HG02840 (cell line): Measurements from ENCODE around the gene CREBBP.

Experiments used
- ATAC-seq: cut with Tn5 transposase; IDR thresholded peaks from one replicate; pipeline ENCODE4 v1.9.1; 2021; ENCODE audit warnings: mild to moderate bottlenecking, moderate library complexity, moderate number of reproducible peaks; ENCODE audit not compliant: unreplicated experiment, low FRiP score

Gene CREBBP

GRCh38 chr16:3829631-3830536, 50.6 kb downstream of the CREBBP start:
- no peak for ATAC-seq

GRCh38 chr16:3825940-3826339, 54.6 kb downstream of the CREBBP start:
- no peak for ATAC-seq

GRCh38 chr16:3825103-3825502, 55.4 kb downstream of the CREBBP start:
- no peak for ATAC-seq

- no peak for ATAC-seq
Observed at GRCh38 chr16:3824121-3824795, 56.3 kb downstream of the CREBBP start.

GRCh38 chr16:3823427-3823826, 57.1 kb downstream of the CREBBP start:
- ATAC-seq: no peak

GRCh38 chr16:3822366-3823045, 58.0 kb downstream of the CREBBP start:
- no peak for ATAC-seq

GRCh38 chr16:3821184-3821583, 59.3 kb downstream of the CREBBP start:
- ATAC-seq: no peak

GRCh38 chr16:3819746-3820724, 60.5 kb downstream of the CREBBP start:
- no peak for ATAC-seq

- no peak for ATAC-seq
Observed at GRCh38 chr16:3819175-3819527, 61.4 kb downstream of the CREBBP start.

GRCh38 chr16:3816326-3816725, 64.2 kb downstream of the CREBBP start:
- no peak for ATAC-seq

- ATAC-seq: no peak
Observed at GRCh38 chr16:3814755-3815154, 65.8 kb downstream of the CREBBP start.

- ATAC-seq: no peak
Observed at GRCh38 chr16:3812469-3813172, 67.9 kb downstream of the CREBBP start.

- no peak for ATAC-seq
Observed at GRCh38 chr16:3810818-3811217, 69.7 kb downstream of the CREBBP start.

GRCh38 chr16:3810198-3810664, 70.3 kb downstream of the CREBBP start:
- no peak for ATAC-seq

GRCh38 chr16:3808308-3809063, 72.0 kb downstream of the CREBBP start:
- ATAC-seq: no peak

GRCh38 chr16:3807425-3808123, 72.9 kb downstream of the CREBBP start:
- ATAC-seq: no peak

GRCh38 chr16:3804426-3805016, 76.0 kb downstream of the CREBBP start:
- no peak for ATAC-seq
